DND-41 (cell line): Measurements from ENCODE around the gene SH2D6.

Experiments used
- EZH2 ChIP-seq: IDR thresholded peaks from 3 replicates; pipeline ENCODE4 v1.6.1; 2012; ENCODE audit warnings: borderline replicate concordance, low read depth, mild to moderate bottlenecking, moderate library complexity, low read length, inconsistent platforms; ENCODE audit not compliant: severe bottlenecking
- TF ChIP-seq, protein P1 (sequence below): IDR thresholded peaks from 2 replicates; pipeline ENCODE4 v1.5.1; 2012; ENCODE audit warnings: borderline replicate concordance, low read length, moderate library complexity, mild to moderate bottlenecking; ENCODE audit not compliant: poor library complexity, severe bottlenecking; ENCODE audit errors: extremely low read depth

DNA sequence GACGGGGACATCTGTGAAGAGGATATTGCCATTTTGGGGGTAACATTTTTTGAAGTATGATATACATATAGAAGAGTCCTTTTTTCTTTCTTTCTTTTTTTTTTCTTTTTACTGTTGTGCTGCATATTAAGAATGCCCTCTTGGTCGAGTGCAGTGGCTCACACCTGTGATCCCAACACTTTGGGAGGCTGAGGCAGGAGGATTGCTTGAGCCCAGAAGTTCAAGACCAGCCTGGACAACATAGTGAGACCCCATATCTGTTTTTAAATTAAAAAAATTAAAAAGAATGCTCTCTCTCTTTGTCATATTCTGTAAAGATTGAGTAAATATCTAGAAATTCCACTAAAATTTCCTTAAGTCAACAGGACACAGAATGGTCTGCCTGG is 3.6 kb downstream of the SH2D6 start:
- TF ChIP-seq, protein P1, sequence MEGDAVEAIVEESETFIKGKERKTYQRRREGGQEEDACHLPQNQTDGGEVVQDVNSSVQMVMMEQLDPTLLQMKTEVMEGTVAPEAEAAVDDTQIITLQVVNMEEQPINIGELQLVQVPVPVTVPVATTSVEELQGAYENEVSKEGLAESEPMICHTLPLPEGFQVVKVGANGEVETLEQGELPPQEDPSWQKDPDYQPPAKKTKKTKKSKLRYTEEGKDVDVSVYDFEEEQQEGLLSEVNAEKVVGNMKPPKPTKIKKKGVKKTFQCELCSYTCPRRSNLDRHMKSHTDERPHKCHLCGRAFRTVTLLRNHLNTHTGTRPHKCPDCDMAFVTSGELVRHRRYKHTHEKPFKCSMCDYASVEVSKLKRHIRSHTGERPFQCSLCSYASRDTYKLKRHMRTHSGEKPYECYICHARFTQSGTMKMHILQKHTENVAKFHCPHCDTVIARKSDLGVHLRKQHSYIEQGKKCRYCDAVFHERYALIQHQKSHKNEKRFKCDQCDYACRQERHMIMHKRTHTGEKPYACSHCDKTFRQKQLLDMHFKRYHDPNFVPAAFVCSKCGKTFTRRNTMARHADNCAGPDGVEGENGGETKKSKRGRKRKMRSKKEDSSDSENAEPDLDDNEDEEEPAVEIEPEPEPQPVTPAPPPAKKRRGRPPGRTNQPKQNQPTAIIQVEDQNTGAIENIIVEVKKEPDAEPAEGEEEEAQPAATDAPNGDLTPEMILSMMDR, result no peak
- no peak for TF ChIP-seq EZH2
